SU-DHL-6 (cell line): ENCODE results near the gene BUD23.

Source experiments
- CTCF ChIP-seq: fragments of 200-600 bp; sonication (generic); IDR thresholded peaks from one replicate; pipeline ENCODE4 v1.5.1; 2017; ENCODE audit warnings: antibody characterized with exemption, mild to moderate bottlenecking, low read length, moderate library complexity; ENCODE audit not compliant: insufficient read depth, poor library complexity, severe bottlenecking
- EZH2phosphoT487 ChIP-seq: fragments of 200-600 bp; sonication (generic), shearing (Covaris generic); conservative IDR thresholded peaks from 2 replicates; pipeline ENCODE4 v1.6.1; 2018; ENCODE audit warnings: mild to moderate bottlenecking, antibody characterized with exemption, low read length, moderate library complexity, mixed read lengths

GRCh38 chr7:73712773-73713172 is 29.4 kb downstream of the BUD23 start:
- TF ChIP-seq CTCF, result no peak
- TF ChIP-seq EZH2phosphoT487, result no peak
